ENCODE results near the gene ISG20.

The ISG20 gene

GRCh38 chr15:88695101-88695500, 56.3 kb downstream of the ISG20 start:
- no peaks in the 10 kb centered on the region for H3K4me1 ChIP-seq (ENCODE audit: control insufficient read depth, insufficient read depth, low read length)
- no peaks in the 10 kb centered on the region for H3K36me3 ChIP-seq (ENCODE audit: control insufficient read depth, insufficient read depth, low read length)
- H3K9me3 ChIP-seq (ENCODE audit: control insufficient read depth, insufficient read depth, low read length): no peaks in the 10 kb centered on the region
- WGBS (ENCODE audit: insufficient coverage, insufficient read length): 100% methylated on average over 5 of the region's 8 CpGs
- H3K4me3 ChIP-seq (ENCODE audit: low read length): no peak overlapping the region
- DNase-seq (ENCODE audit: low read depth, low spot score): no peak
- no peaks in the 10 kb centered on the region; the same call in 1 of the 2 replicates for H3K27me3 ChIP-seq (ENCODE audit: control insufficient read depth, insufficient read depth, low read length)
- H3K27ac ChIP-seq (ENCODE audit: low read length): no peak overlapping the region

- Histone ChIP-seq H3K36me3 (ENCODE audit: control insufficient read depth, insufficient read depth, low read length) (no peaks in the 10 kb centered on the region), H3K27ac (ENCODE audit: low read length) (no peak overlapping the region), H3K27me3 (ENCODE audit: control insufficient read depth, insufficient read depth, low read length) (no peaks in the 10 kb centered on the region; the same call in 1 of the 2 replicates), H3K4me1 (ENCODE audit: control insufficient read depth, insufficient read depth, low read length) (no peaks in the 10 kb centered on the region), H3K9me3 (ENCODE audit: control insufficient read depth, insufficient read depth, low read length) (no peaks in the 10 kb centered on the region), H3K4me3 (ENCODE audit: low read length) (no peak overlapping the region)
- WGBS (ENCODE audit: insufficient coverage, insufficient read length): no CpG with 5 or more reads among the region's 20 CpGs
- no peak for DNase-seq (ENCODE audit: low read depth, low spot score)
These were observed 57.0 kb downstream of the ISG20 start for GRCh38 chr15:88695691-88696251.

- Histone ChIP-seq H3K27me3 (ENCODE audit: control insufficient read depth, insufficient read depth, low read length) (no peaks in the 10 kb centered on the region; the same call in 1 of the 2 replicates), H3K4me1 (ENCODE audit: control insufficient read depth, insufficient read depth, low read length) (no peaks in the 10 kb centered on the region)
- WGBS (ENCODE audit: insufficient coverage, insufficient read length): no CpG with 5 or more reads among the region's 3 CpGs
These were observed 57.4 kb downstream of the ISG20 start for GRCh38 chr15:88696254-88696653.

GRCh38 chr15:88697276-88697675, 58.5 kb downstream of the ISG20 start:
- Histone ChIP-seq H3K4me3 (ENCODE audit: low read length) (no peak overlapping the region), H3K27me3 (ENCODE audit: control insufficient read depth, insufficient read depth, low read length) (no peaks in the 10 kb centered on the region; the same call in 1 of the 2 replicates), H3K4me1 (ENCODE audit: control insufficient read depth, insufficient read depth, low read length) (no peaks in the 10 kb centered on the region), H3K36me3 (ENCODE audit: control insufficient read depth, insufficient read depth, low read length) (no peaks in the 10 kb centered on the region), H3K27ac (ENCODE audit: low read length) (no peak overlapping the region), H3K9me3 (ENCODE audit: control insufficient read depth, insufficient read depth, low read length) (no peaks in the 10 kb centered on the region)
- no CpG with 5 or more reads among the region's 9 CpGs for WGBS (ENCODE audit: insufficient coverage, insufficient read length)
- DNase-seq (ENCODE audit: low read depth, low spot score): no peak

More at GRCh38 chr15:88696254-88696653, 57.4 kb downstream of the ISG20 start:
- Histone ChIP-seq H3K27ac (ENCODE audit: low read length) (no peak overlapping the region), H3K9me3 (ENCODE audit: control insufficient read depth, insufficient read depth, low read length) (no peaks in the 10 kb centered on the region), H3K36me3 (ENCODE audit: control insufficient read depth, insufficient read depth, low read length) (no peaks in the 10 kb centered on the region), H3K4me3 (ENCODE audit: low read length) (no peak overlapping the region)
- DNase-seq (ENCODE audit: low read depth, low spot score): no peak

GRCh38 chr15:88699861-88700260, 61.0 kb downstream of the ISG20 start:
- H3K4me3 ChIP-seq (ENCODE audit: low read length): no peak overlapping the region
- H3K9me3 ChIP-seq (ENCODE audit: control insufficient read depth, insufficient read depth, low read length): no peaks in the 10 kb centered on the region
- H3K36me3 ChIP-seq (ENCODE audit: control insufficient read depth, insufficient read depth, low read length): no peaks in the 10 kb centered on the region
- no peak for DNase-seq (ENCODE audit: low read depth, low spot score)
- no peak overlapping the region for H3K27ac ChIP-seq (ENCODE audit: low read length)
- H3K27me3 ChIP-seq (ENCODE audit: control insufficient read depth, insufficient read depth, low read length): peaks cover 1% of the 10 kb centered on the region; the same call in 1 of the 2 replicates
- H3K4me1 ChIP-seq (ENCODE audit: control insufficient read depth, insufficient read depth, low read length): no peaks in the 10 kb centered on the region
- no CpG with 5 or more reads among the region's 1 CpG for WGBS (ENCODE audit: insufficient coverage, insufficient read length)

- no CpG with 5 or more reads among the region's 2 CpGs for WGBS (ENCODE audit: insufficient coverage, insufficient read length)
- H3K27me3 ChIP-seq (ENCODE audit: control insufficient read depth, insufficient read depth, low read length): peaks cover 3% of the 10 kb centered on the region; the same call in 1 of the 2 replicates
- no peak overlapping the region for H3K4me3 ChIP-seq (ENCODE audit: low read length)
- no peaks in the 10 kb centered on the region for H3K9me3 ChIP-seq (ENCODE audit: control insufficient read depth, insufficient read depth, low read length)
- no peak overlapping the region for H3K27ac ChIP-seq (ENCODE audit: low read length)
- H3K4me1 ChIP-seq (ENCODE audit: control insufficient read depth, insufficient read depth, low read length): no peaks in the 10 kb centered on the region
- DNase-seq (ENCODE audit: low read depth, low spot score): no peak
- H3K36me3 ChIP-seq (ENCODE audit: control insufficient read depth, insufficient read depth, low read length): no peaks in the 10 kb centered on the region
These were observed 61.9 kb downstream of the ISG20 start for GRCh38 chr15:88700716-88701115.

- H3K36me3 ChIP-seq (ENCODE audit: control insufficient read depth, insufficient read depth, low read length): no peaks in the 10 kb centered on the region
- H3K4me1 ChIP-seq (ENCODE audit: control insufficient read depth, insufficient read depth, low read length): no peaks in the 10 kb centered on the region
- H3K27me3 ChIP-seq (ENCODE audit: control insufficient read depth, insufficient read depth, low read length): peaks cover 7% of the 10 kb centered on the region; the same call in 1 of the 2 replicates
- no peak for DNase-seq (ENCODE audit: low read depth, low spot score)
- H3K9me3 ChIP-seq (ENCODE audit: control insufficient read depth, insufficient read depth, low read length): no peaks in the 10 kb centered on the region
- H3K27ac ChIP-seq (ENCODE audit: low read length): no peak overlapping the region
- no peak overlapping the region for H3K4me3 ChIP-seq (ENCODE audit: low read length)
- WGBS (ENCODE audit: insufficient coverage, insufficient read length): no CpG with 5 or more reads among the region's 2 CpGs
These were observed 62.8 kb downstream of the ISG20 start for GRCh38 chr15:88701561-88702095.

GRCh38 chr15:88702983-88703382, 64.2 kb downstream of the ISG20 start:
- Histone ChIP-seq H3K4me1 (ENCODE audit: control insufficient read depth, insufficient read depth, low read length) (no peaks in the 10 kb centered on the region), H3K36me3 (ENCODE audit: control insufficient read depth, insufficient read depth, low read length) (no peaks in the 10 kb centered on the region), H3K27ac (ENCODE audit: low read length) (no peak overlapping the region), H3K9me3 (ENCODE audit: control insufficient read depth, insufficient read depth, low read length) (no peaks in the 10 kb centered on the region), H3K4me3 (ENCODE audit: low read length) (no peak overlapping the region), H3K27me3 (ENCODE audit: control insufficient read depth, insufficient read depth, low read length) (peaks cover 7% of the 10 kb centered on the region; the same call in 1 of the 2 replicates)
- WGBS (ENCODE audit: insufficient coverage, insufficient read length): no CpG with 5 or more reads among the region's 5 CpGs
- DNase-seq (ENCODE audit: low read depth, low spot score): no peak

- Histone ChIP-seq H3K36me3 (ENCODE audit: control insufficient read depth, insufficient read depth, low read length) (no peaks in the 10 kb centered on the region), H3K4me1 (ENCODE audit: control insufficient read depth, insufficient read depth, low read length) (no peaks in the 10 kb centered on the region), H3K27me3 (ENCODE audit: control insufficient read depth, insufficient read depth, low read length) (peaks cover 7% of the 10 kb centered on the region; the same call in 1 of the 2 replicates), H3K4me3 (ENCODE audit: low read length) (no peak overlapping the region), H3K9me3 (ENCODE audit: control insufficient read depth, insufficient read depth, low read length) (no peaks in the 10 kb centered on the region), H3K27ac (ENCODE audit: low read length) (no peak overlapping the region)
- WGBS (ENCODE audit: insufficient coverage, insufficient read length): no CpG with 5 or more reads among the region's 5 CpGs
- DNase-seq (ENCODE audit: low read depth, low spot score): no peak
These were observed 64.7 kb downstream of the ISG20 start for GRCh38 chr15:88703533-88703932.

GRCh38 chr15:88704791-88705768, 66.3 kb downstream of the ISG20 start:
- no peak for DNase-seq (ENCODE audit: low read depth, low spot score)
- Histone ChIP-seq H3K4me3 (ENCODE audit: low read length) (peak overlapping the region; percentile 54; the same call in 1 of the 2 replicates), H3K4me1 (ENCODE audit: control insufficient read depth, insufficient read depth, low read length) (no peaks in the 10 kb centered on the region), H3K36me3 (ENCODE audit: control insufficient read depth, insufficient read depth, low read length) (no peaks in the 10 kb centered on the region), H3K27ac (ENCODE audit: low read length) (no peak overlapping the region), H3K9me3 (ENCODE audit: control insufficient read depth, insufficient read depth, low read length) (no peaks in the 10 kb centered on the region), H3K27me3 (ENCODE audit: control insufficient read depth, insufficient read depth, low read length) (peaks cover 7% of the 10 kb centered on the region; the same call in 1 of the 2 replicates)
- no CpG with 5 or more reads among the region's 60 CpGs for WGBS (ENCODE audit: insufficient coverage, insufficient read length)

All from iPS DF 6.9 (cell line).